ENCODE measurements around the gene CGGBP1. TPM values are rescaled to one million over a fixed set of nuclear protein-coding genes. Genes with fewer than 3 reads are reported as not detected.
A peak's percentile ranks its signal among the peaks of the same experiment; 100 is the strongest.

The CGGBP1 gene
- total RNA-seq, 1 experiment from 2014 or later: 43.2 TPM

GRCh38 chr3:88061746-88062145 is 2.9 kb upstream of the CGGBP1 start:
- ChIA-PET CTCF (no interaction called here), POLR2A (no interaction called here)
- intact Hi-C loops (cut with micrococcal nuclease; ENCODE audit: unreplicated experiment): no loop called here
- Mint-ChIP-seq H3K36me3 (ENCODE audit: insufficient read depth, unreplicated experiment) (peaks cover 13% of the 10 kb centered on the region), H3K9me3 (ENCODE audit: unreplicated experiment) (no peaks in the 10 kb centered on the region), H3K27ac (ENCODE audit: unreplicated experiment) (no peak overlapping the region), H3K4me3 (ENCODE audit: unreplicated experiment) (no peak overlapping the region), H3K4me1 (ENCODE audit: low read depth, unreplicated experiment) (peaks cover 6% of the 10 kb centered on the region), H3K27me3 (ENCODE audit: insufficient read depth, unreplicated experiment) (no peaks in the 10 kb centered on the region)
- 0 out of 2 replicates have a peak, but pooled peaks cover 11% of the 10 kb centered on the region for H3K4me1 ChIP-seq
- no TSS peak for BruUV-seq (replicated peaks)
- H3K36me3 ChIP-seq (ENCODE audit: control insufficient read depth, insufficient read depth, low read length): no peaks in the 10 kb centered on the region
- no peak for DNase-seq
- no peaks in the 10 kb centered on the region for H3K27me3 ChIP-seq (replicated peaks; ENCODE audit: control insufficient read depth, insufficient read depth, low read length)
- H3K9me3 ChIP-seq: no peaks in the 10 kb centered on the region
- TF ChIP-seq CTCF (IDR thresholded peaks at IDR 0.05; ENCODE audit: insufficient read depth in 1 of 2, low read depth in 1 of 2, low read length in 1 of 2, severe bottlenecking in 1 of 2, unreplicated experiment in 1 of 2): no peak
- no peak overlapping the region for H3K4me3 ChIP-seq (ENCODE audit: low read depth, low read length)

GRCh38 chr3:88059380-88060170 is 770 bp upstream of the CGGBP1 start:
- DNase-seq: no peak
- Histone ChIP-seq H3K36me3 (ENCODE audit: control insufficient read depth, insufficient read depth, low read length) (peaks cover 3% of the 10 kb centered on the region; the same call in 1 of the 2 replicates), H3K4me3 (ENCODE audit: low read depth, low read length) (peak overlapping the region; percentile 99), H3K27me3 (replicated peaks; ENCODE audit: control insufficient read depth, insufficient read depth, low read length) (no peaks in the 10 kb centered on the region), H3K9me3 (no peaks in the 10 kb centered on the region), H3K4me1 (0 out of 2 replicates have a peak, but pooled peaks cover 11% of the 10 kb centered on the region)
- Mint-ChIP-seq H3K27me3 (ENCODE audit: insufficient read depth, unreplicated experiment) (no peaks in the 10 kb centered on the region), H3K27ac (ENCODE audit: unreplicated experiment) (peak overlapping the region; percentile 70), H3K4me3 (ENCODE audit: unreplicated experiment) (peak overlapping the region; percentile 86), H3K4me1 (ENCODE audit: low read depth, unreplicated experiment) (peaks cover 6% of the 10 kb centered on the region), H3K9me3 (ENCODE audit: unreplicated experiment) (no peaks in the 10 kb centered on the region), H3K36me3 (ENCODE audit: insufficient read depth, unreplicated experiment) (peaks cover 26% of the 10 kb centered on the region)
- no TSS peak for BruUV-seq (replicated peaks)
- ChIA-PET CTCF (interaction anchor here (0.6 kb wide), 1 partner anchor 694 kb away, joined by 3 read pairs; no protein-coding TSS in a partner anchor), POLR2A (interaction anchor here (1.1 to 1.4 kb wide), 2 partner anchors 89 to 90 kb away, joined by 3 to 5 read pairs; partner anchors contain the start of gene C3orf38)
- intact Hi-C loops (cut with micrococcal nuclease; ENCODE audit: unreplicated experiment): loop anchor here (1.0 kb wide), 2 partner anchors 54 to 90 kb away; partner anchors contain the start of gene C3orf38
- TF ChIP-seq CTCF (IDR thresholded peaks at IDR 0.05; ENCODE audit: insufficient read depth in 1 of 2, low read depth in 1 of 2, low read length in 1 of 2, severe bottlenecking in 1 of 2, unreplicated experiment in 1 of 2): no peak

GRCh38 chr3:88058306-88058580 is 562 bp downstream of the CGGBP1 start:
- no peaks in the 10 kb centered on the region for H3K27me3 ChIP-seq (replicated peaks; ENCODE audit: control insufficient read depth, insufficient read depth, low read length)
- CTCF ChIA-PET: interaction anchor here (0.9 kb wide), 1 partner anchor 55 kb away, joined by 6 read pairs; no protein-coding TSS in a partner anchor
- POLR2A ChIA-PET: interaction anchor here (1.0 kb wide), 1 partner anchor 91 kb away, joined by 3 read pairs; the partner anchor contains the start of gene C3orf38
- Mint-ChIP-seq H3K36me3 (ENCODE audit: insufficient read depth, unreplicated experiment) (peaks cover 28% of the 10 kb centered on the region), H3K4me3 (ENCODE audit: unreplicated experiment) (peak overlapping the region; percentile 86), H3K9me3 (ENCODE audit: unreplicated experiment) (no peaks in the 10 kb centered on the region), H3K4me1 (ENCODE audit: low read depth, unreplicated experiment) (peaks cover 6% of the 10 kb centered on the region), H3K27ac (ENCODE audit: unreplicated experiment) (peak overlapping the region; percentile 70), H3K27me3 (ENCODE audit: insufficient read depth, unreplicated experiment) (no peaks in the 10 kb centered on the region)
- intact Hi-C loops (cut with micrococcal nuclease; ENCODE audit: unreplicated experiment): no loop called here
- H3K4me1 ChIP-seq: 0 out of 2 replicates have a peak, but pooled peaks cover 11% of the 10 kb centered on the region
- peaks cover 3% of the 10 kb centered on the region; the same call in 1 of the 2 replicates for H3K36me3 ChIP-seq (ENCODE audit: control insufficient read depth, insufficient read depth, low read length)
- peak overlapping the region; percentile 65 for H3K4me3 ChIP-seq (ENCODE audit: low read depth, low read length)
- H3K9me3 ChIP-seq: no peaks in the 10 kb centered on the region
- DNase-seq: no peak
- TF ChIP-seq CTCF (IDR thresholded peaks at IDR 0.05; ENCODE audit: insufficient read depth in 1 of 2, low read depth in 1 of 2, low read length in 1 of 2, severe bottlenecking in 1 of 2, unreplicated experiment in 1 of 2): no peak
- no TSS peak for BruUV-seq (replicated peaks)
